ENCODE results near the gene RHBDD2. TPM values are rescaled to one million over a fixed set of nuclear protein-coding genes. Genes with fewer than 3 reads are reported as not detected.
A peak's percentile ranks its signal among the peaks of the same experiment; 100 is the strongest.
"Not testable (repeated sequence)": the region's sequence is repeated elsewhere in the genome, so short reads cannot be mapped to it uniquely, and the experiment has no call there.

The RHBDD2 gene
- total RNA-seq, 1 donor, result 28.7 TPM

- TF ChIP-seq, protein P1, sequence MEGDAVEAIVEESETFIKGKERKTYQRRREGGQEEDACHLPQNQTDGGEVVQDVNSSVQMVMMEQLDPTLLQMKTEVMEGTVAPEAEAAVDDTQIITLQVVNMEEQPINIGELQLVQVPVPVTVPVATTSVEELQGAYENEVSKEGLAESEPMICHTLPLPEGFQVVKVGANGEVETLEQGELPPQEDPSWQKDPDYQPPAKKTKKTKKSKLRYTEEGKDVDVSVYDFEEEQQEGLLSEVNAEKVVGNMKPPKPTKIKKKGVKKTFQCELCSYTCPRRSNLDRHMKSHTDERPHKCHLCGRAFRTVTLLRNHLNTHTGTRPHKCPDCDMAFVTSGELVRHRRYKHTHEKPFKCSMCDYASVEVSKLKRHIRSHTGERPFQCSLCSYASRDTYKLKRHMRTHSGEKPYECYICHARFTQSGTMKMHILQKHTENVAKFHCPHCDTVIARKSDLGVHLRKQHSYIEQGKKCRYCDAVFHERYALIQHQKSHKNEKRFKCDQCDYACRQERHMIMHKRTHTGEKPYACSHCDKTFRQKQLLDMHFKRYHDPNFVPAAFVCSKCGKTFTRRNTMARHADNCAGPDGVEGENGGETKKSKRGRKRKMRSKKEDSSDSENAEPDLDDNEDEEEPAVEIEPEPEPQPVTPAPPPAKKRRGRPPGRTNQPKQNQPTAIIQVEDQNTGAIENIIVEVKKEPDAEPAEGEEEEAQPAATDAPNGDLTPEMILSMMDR (IDR thresholded peaks at IDR 0.05; ENCODE audit: insufficient read depth, low read length), result no peak
- DNase-seq (ENCODE audit: low read depth), result no peak
- no peak overlapping the region for H3K4me3 ChIP-seq (ENCODE audit: low read depth, low read length)
These were observed 13.1 kb downstream of the RHBDD2 start for GRCh38 chr7:75891815-75892411.

GRCh38 chr7:75892634-75893272, 13.9 kb downstream of the RHBDD2 start:
- DNase-seq (ENCODE audit: low read depth), result peak; percentile 69
- H3K4me3 ChIP-seq (ENCODE audit: low read depth, low read length), result no peak overlapping the region
- TF ChIP-seq, protein P1 (IDR thresholded peaks at IDR 0.05; ENCODE audit: insufficient read depth, low read length), result no peak

DNA sequence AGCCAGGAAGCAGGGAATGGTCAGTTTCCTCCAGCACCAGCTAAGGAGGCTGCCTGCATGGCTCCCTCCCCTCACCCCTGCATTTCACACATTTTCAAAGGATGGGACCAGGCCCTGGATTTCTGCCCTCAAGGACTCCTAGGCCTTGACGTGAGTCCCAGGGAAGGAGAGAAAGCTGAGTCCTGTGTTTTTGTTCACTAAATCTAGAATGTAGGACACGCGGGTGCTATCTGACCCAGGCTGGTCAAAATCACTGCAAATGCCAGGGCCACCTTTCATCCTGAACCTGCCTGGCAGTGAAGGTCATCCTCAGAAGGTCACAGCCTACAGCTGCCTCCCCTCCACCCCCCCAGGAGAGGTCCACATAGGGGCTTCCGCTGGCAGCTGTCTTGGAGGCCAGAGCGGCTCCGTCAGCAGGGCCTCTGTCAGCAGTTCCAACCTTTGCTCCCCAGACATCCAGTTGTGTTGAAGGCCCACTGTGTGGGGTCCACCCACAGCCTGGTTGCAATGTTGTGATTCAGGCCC, 18.0 kb downstream of the RHBDD2 start:
- TF ChIP-seq, protein P1 (IDR thresholded peaks at IDR 0.05; ENCODE audit: insufficient read depth, low read length), result no peak
- H3K4me3 ChIP-seq (ENCODE audit: low read depth, low read length), result no peak overlapping the region
- no peak for DNase-seq (ENCODE audit: low read depth)

GRCh38 chr7:75900617-75901315, 21.9 kb downstream of the RHBDD2 start:
- TF ChIP-seq, protein P1 (IDR thresholded peaks at IDR 0.05; ENCODE audit: insufficient read depth, low read length), result no peak
- no peak overlapping the region for H3K4me3 ChIP-seq (ENCODE audit: low read depth, low read length)
- DNase-seq (ENCODE audit: low read depth), result no peak

GRCh38 chr7:75905785-75906604, 27.2 kb downstream of the RHBDD2 start:
- TF ChIP-seq, protein P1 (IDR thresholded peaks at IDR 0.05; ENCODE audit: insufficient read depth, low read length), result no peak
- H3K4me3 ChIP-seq (ENCODE audit: low read depth, low read length), result no peak overlapping the region
- peak; percentile 73 for DNase-seq (ENCODE audit: low read depth)

DNA sequence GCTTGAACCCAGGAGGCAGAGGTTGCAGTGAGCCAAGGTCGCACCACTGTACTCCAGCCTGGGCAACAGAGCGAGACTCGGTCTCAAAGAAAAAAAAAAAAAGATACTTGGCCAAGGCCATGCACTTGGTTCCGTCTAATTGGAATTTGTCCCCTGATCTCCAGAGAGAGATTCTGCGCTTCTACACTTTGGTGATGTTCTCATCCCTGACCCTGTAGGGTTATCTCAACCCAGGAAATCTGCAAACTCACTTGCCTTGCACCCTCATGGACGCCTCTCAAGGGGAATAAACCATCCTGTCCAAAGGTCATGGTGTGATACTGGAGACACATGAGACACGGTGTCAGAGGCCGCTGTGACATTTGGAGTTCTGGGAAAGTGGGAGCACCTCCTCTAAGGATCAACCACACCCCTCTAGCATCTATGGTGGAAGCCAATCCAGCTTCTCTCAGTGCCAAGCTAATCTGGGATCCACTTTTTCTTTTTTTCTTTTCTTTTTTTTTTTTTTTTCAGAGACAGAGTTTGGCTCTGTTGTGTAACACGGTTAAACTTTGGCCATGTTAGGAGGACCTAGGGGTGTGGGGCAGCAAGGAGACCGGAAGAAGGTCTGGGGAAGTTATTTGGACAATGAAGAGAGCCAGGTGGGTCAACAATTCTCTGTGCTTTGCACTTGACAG, 28.3 kb downstream of the RHBDD2 start:
- TF ChIP-seq, protein P1 (IDR thresholded peaks at IDR 0.05; ENCODE audit: insufficient read depth, low read length), result no peak
- no peak overlapping the region for H3K4me3 ChIP-seq (ENCODE audit: low read depth, low read length)
- DNase-seq (ENCODE audit: low read depth), result no peak

DNA sequence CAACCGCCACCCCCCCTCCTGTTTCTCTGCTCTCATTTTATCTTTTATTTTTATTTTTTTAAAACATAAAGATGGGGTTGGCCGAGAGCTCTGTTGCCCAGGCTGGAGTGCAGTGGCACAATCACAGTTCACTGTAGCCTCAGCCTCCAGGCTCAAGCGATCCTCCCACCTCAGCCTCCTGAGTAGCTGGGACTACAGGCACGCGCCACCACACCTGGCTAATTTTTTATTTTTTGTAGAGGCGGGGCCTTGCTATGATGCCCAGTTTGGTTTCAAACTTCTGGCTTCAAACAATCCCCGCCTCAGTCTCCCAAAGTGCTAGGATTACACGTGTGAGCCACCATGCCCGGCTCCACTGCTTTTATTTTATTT, 28.8 kb downstream of the RHBDD2 start:
- not testable (repeated sequence) for DNase-seq (ENCODE audit: low read depth)

More for the DNA sequence above, 28.8 kb downstream of the RHBDD2 start:
- not testable (repeated sequence) for H3K4me3 ChIP-seq (ENCODE audit: low read depth, low read length)

Data from fibroblast of the aortic adventitia (primary cell).